GM18526 (cell line): Measurements from ENCODE around the gene CMC2.

Source experiments
- POLR2A ChIP-seq: IDR thresholded peaks from 3 replicates; pipeline ENCODE4 v1.6.1; 2011; ENCODE audit not compliant: insufficient read length; ENCODE audit errors: extremely low read depth

Gene CMC2

GRCh38 chr16:80968386-80969113, 38.1 kb downstream of the CMC2 start:
- no peak for TF ChIP-seq POLR2A

- TF ChIP-seq POLR2A: no peak
Measured at GRCh38 chr16:80966617-80967016, 40.1 kb downstream of the CMC2 start.

- TF ChIP-seq POLR2A: no peak
Measured at GRCh38 chr16:80964351-80964750, 42.3 kb downstream of the CMC2 start.

GRCh38 chr16:80962879-80963278, 43.8 kb downstream of the CMC2 start:
- TF ChIP-seq POLR2A: no peak

- TF ChIP-seq POLR2A: no peak
Measured at GRCh38 chr16:80958284-80958683, 48.4 kb downstream of the CMC2 start.

- TF ChIP-seq POLR2A: no peak
Measured at GRCh38 chr16:80954985-80955384, 51.7 kb downstream of the CMC2 start.

- no peak for TF ChIP-seq POLR2A
Measured at GRCh38 chr16:80948886-80949493, 57.7 kb downstream of the CMC2 start.

GRCh38 chr16:80947708-80948625, 58.7 kb downstream of the CMC2 start:
- TF ChIP-seq POLR2A: no peak

GRCh38 chr16:80947239-80947638, 59.4 kb downstream of the CMC2 start:
- no peak for TF ChIP-seq POLR2A

- no peak for TF ChIP-seq POLR2A
Measured at GRCh38 chr16:80946481-80946880, 60.2 kb downstream of the CMC2 start.

- TF ChIP-seq POLR2A: no peak
Measured at GRCh38 chr16:80940069-80940856, 66.4 kb downstream of the CMC2 start.

- no peak for TF ChIP-seq POLR2A
Measured at GRCh38 chr16:80938879-80939260, 67.8 kb downstream of the CMC2 start.

GRCh38 chr16:80938004-80938878, 68.4 kb downstream of the CMC2 start:
- TF ChIP-seq POLR2A: no peak

- TF ChIP-seq POLR2A: no peak
Measured at GRCh38 chr16:80936410-80936809, 70.3 kb downstream of the CMC2 start.

GRCh38 chr16:80935691-80936090, 71.0 kb downstream of the CMC2 start:
- no peak for TF ChIP-seq POLR2A

GRCh38 chr16:80932708-80933095, 74.0 kb downstream of the CMC2 start:
- no peak for TF ChIP-seq POLR2A
